Right atrium auricular region (tissue), 2 donors: ENCODE data around the gene KLHL20. TPM values are rescaled to one million over a fixed set of nuclear protein-coding genes. Genes with fewer than 3 reads are reported as not detected.
"Not testable (repeated sequence)": the region's sequence is repeated elsewhere in the genome, so short reads cannot be mapped to it uniquely, and the experiment has no call there.

ENCODE experiments used
- DNase-seq: peaks from one replicate; pipeline ENCODE4 v3.0.0-alpha.2; 2019; ENCODE audit warnings: low spot score
- H3K27ac ChIP-seq, 2 donors: fragments of 200-600 bp; sonication (generic); 1 replicate in 1 of 2; 2 replicates in 1 of 2; pipeline ENCODE4 v1.5.1; 2016 to 2019
- H3K27me3 ChIP-seq, 2 donors: fragments of 200-600 bp; sonication (generic); one replicate each; pipeline versions ENCODE4 v1.5.1 to v1.6.0; 2017 to 2019
- H3K36me3 ChIP-seq: fragments of 200-600 bp; sonication (generic); one replicate; pipeline ENCODE4 v1.5.1; 2016
- H3K4me1 ChIP-seq, 2 donors: fragments of 200-600 bp; sonication (generic); one replicate each; pipeline versions ENCODE4 v1.5.1 to v1.6.0; 2017 to 2019
- H3K4me3 ChIP-seq, 2 donors: fragments of 200-600 bp; sonication (generic); 1 replicate in 1 of 2; 2 replicates in 1 of 2; pipeline ENCODE4 v1.5.1; 2017 to 2019; ENCODE audit warnings: mild to moderate bottlenecking in 1 of 2, moderate library complexity in 1 of 2
- H3K9me3 ChIP-seq, 2 donors: fragments of 200-600 bp; sonication (generic); one replicate each; pipeline ENCODE4 v1.5.1; 2019
- total RNA-seq, 2 donors: library from RNA; depleted of rRNA; stranded (reverse); fragments of >200 nt; gene quantifications; one replicate each; pipeline ENCODE4 v1.1.0, GENCODE V29; 2016
- TF ChIP-seq, protein P1 (sequence below), 2 donors: fragments of 200-600 bp; sonication (generic); IDR thresholded peaks; one replicate each; pipeline ENCODE4 v1.5.1; 2019; ENCODE audit warnings: antibody characterized with exemption in 2 of 2

The KLHL20 gene
- total RNA-seq, 2 donors from 2014 or later = 20.9 to 24.6 TPM

DNA sequence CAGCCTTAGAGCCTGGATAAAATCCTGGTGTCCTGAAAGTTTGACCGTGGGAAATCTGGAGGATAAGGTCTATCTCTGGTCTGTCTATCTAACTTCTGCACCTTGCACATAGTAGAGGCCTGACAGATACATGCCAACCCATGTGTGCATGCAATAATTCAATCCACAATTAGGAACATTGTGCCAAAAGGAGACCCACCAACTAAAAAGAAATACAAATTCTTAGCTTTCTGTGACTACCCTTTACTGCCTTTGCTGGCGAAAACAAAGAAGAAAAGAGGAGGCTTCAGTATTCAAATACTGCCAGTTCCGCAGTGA, 381 bp upstream of the KLHL20 start:
- DNase-seq = no peak
- H3K4me3 ChIP-seq = peak overlapping the region; percentile 86 to 89
- H3K9me3 ChIP-seq = no peaks in the 10 kb centered on the region
- H3K4me1 ChIP-seq = peaks cover 0 to 24% of the 10 kb centered on the region in 2 donors
- peaks cover 4% of the 10 kb centered on the region for H3K36me3 ChIP-seq
- peak overlapping the region; percentile 93 to 94 for H3K27ac ChIP-seq
- TF ChIP-seq, protein P1, sequence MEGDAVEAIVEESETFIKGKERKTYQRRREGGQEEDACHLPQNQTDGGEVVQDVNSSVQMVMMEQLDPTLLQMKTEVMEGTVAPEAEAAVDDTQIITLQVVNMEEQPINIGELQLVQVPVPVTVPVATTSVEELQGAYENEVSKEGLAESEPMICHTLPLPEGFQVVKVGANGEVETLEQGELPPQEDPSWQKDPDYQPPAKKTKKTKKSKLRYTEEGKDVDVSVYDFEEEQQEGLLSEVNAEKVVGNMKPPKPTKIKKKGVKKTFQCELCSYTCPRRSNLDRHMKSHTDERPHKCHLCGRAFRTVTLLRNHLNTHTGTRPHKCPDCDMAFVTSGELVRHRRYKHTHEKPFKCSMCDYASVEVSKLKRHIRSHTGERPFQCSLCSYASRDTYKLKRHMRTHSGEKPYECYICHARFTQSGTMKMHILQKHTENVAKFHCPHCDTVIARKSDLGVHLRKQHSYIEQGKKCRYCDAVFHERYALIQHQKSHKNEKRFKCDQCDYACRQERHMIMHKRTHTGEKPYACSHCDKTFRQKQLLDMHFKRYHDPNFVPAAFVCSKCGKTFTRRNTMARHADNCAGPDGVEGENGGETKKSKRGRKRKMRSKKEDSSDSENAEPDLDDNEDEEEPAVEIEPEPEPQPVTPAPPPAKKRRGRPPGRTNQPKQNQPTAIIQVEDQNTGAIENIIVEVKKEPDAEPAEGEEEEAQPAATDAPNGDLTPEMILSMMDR (IDR thresholded peaks at IDR 0.05) = no peak
- no peaks in the 10 kb centered on the region for H3K27me3 ChIP-seq

DNA sequence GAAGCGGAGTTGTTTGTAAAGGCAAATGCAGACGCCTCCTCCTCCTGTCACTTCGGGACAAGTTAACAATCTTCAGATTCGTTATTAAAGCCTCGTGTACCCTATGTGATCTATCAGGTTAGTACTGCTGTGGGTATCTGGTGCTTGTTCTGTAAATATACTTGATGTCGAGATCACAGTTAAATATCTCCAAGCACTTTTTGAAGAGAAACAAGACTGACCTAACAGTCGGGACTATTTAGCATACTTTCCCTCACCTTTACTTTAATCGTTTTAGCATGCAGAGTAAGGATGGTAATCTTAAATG, 710 bp downstream of the KLHL20 start:
- TF ChIP-seq, protein P1 (IDR thresholded peaks at IDR 0.05) = no peak
- H3K4me3 ChIP-seq = peak overlapping the region; percentile 86 to 89
- no peaks in the 10 kb centered on the region for H3K9me3 ChIP-seq

DNA sequence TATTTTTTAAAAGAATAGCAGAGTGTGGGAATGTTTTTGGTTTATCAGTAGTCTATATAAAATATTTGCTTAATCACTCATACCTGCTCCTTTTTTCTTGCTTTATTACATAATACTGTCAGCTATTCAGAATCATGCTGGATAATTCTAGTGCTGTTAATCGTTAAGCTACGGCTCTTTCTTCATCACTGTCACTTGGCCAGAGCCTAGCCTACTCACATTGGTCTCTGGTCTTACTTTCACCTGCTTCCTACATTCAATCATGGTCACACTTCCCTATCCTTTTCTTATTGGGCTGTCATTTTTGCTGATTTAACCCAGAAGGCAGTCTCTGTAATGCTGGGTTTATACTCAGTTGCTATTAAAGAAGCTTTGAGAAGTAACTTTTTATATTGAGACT, 2.5 kb downstream of the KLHL20 start:
- Histone ChIP-seq H3K9me3 (no peaks in the 10 kb centered on the region), H3K27me3 (no peaks in the 10 kb centered on the region), H3K4me3 (no peak overlapping the region), H3K36me3 (peaks cover 4% of the 10 kb centered on the region), H3K4me1 (peaks cover 0 to 24% of the 10 kb centered on the region in 2 donors), H3K27ac (no peak overlapping the region)
- no peak for DNase-seq
- TF ChIP-seq, protein P1 (IDR thresholded peaks at IDR 0.05) = no peak

More for the DNA sequence above, 710 bp downstream of the KLHL20 start:
- Histone ChIP-seq H3K36me3 (peaks cover 4% of the 10 kb centered on the region), H3K4me1 (peaks cover 0 to 24% of the 10 kb centered on the region in 2 donors), H3K27ac (peak overlapping the region; percentile 93 to 94), H3K27me3 (no peaks in the 10 kb centered on the region)
- DNase-seq = no peak

DNA sequence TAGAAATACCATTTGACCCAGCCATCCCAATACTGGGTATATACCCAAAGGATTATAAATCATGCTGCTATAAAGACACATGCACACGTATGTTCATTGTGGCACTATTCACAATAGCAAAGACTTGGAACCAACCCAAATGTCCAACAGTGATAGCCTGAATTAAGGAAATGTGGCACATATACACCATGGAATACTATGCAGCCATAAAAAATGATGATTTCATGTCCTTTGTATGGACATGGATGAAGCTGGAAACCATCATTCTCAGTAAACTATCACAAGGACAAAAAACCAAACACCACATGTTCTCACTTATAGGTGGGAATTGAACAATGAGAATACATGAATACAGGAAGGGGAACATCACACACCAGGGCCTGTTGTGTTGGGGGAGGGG, 16.6 kb downstream of the KLHL20 start:
- H3K36me3 ChIP-seq = peaks cover 17% of the 10 kb centered on the region
- H3K27ac ChIP-seq, DNase-seq, H3K9me3 ChIP-seq, H3K4me1 ChIP-seq, H3K27me3 ChIP-seq, H3K4me3 ChIP-seq: not testable (repeated sequence)

DNA sequence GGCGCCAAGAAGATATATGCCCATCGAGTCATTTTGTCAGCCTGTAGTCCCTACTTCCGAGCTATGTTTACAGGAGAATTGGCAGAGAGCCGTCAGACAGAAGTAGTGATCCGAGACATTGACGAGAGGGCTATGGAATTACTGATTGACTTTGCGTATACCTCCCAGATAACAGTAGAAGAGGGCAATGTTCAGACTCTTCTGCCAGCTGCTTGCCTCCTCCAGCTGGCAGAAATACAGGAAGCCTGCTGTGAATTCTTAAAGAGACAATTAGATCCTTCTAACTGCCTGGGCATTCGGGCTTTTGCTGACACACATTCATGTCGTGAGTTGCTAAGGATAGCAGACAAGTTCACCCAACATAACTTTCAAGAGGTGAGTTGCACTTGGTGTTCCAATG, 19.1 kb downstream of the KLHL20 start:
- H3K27ac ChIP-seq = no peak overlapping the region
- TF ChIP-seq, protein P1 (IDR thresholded peaks at IDR 0.05) = no peak
- H3K9me3 ChIP-seq = no peaks in the 10 kb centered on the region
- H3K27me3 ChIP-seq = no peaks in the 10 kb centered on the region
- H3K36me3 ChIP-seq = peaks cover 8% of the 10 kb centered on the region
- no peak for DNase-seq
- no peaks in the 10 kb centered on the region for H3K4me1 ChIP-seq
- no peak overlapping the region for H3K4me3 ChIP-seq

DNA sequence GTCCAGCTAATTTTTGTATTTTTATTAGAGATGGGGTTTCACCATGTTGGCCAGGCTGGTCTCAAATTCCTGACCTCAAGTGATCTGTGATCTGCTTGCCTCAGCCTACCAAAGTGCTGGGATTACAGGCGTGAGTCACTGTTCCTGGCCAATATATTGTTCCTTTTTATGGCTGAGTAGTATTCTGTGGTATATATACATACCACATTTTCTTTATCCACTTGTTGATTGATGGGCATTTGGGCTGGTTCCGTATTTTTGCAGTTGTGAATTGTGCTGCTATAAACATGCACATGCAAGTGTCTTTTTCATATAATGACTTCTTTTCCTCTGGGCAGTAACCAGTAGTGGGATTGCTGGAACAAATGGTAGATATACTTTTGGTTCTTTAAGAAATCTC, 21.3 kb downstream of the KLHL20 start:
- H3K9me3 ChIP-seq, DNase-seq, H3K4me1 ChIP-seq, H3K27ac ChIP-seq, H3K36me3 ChIP-seq, H3K27me3 ChIP-seq, H3K4me3 ChIP-seq: not testable (repeated sequence)

DNA sequence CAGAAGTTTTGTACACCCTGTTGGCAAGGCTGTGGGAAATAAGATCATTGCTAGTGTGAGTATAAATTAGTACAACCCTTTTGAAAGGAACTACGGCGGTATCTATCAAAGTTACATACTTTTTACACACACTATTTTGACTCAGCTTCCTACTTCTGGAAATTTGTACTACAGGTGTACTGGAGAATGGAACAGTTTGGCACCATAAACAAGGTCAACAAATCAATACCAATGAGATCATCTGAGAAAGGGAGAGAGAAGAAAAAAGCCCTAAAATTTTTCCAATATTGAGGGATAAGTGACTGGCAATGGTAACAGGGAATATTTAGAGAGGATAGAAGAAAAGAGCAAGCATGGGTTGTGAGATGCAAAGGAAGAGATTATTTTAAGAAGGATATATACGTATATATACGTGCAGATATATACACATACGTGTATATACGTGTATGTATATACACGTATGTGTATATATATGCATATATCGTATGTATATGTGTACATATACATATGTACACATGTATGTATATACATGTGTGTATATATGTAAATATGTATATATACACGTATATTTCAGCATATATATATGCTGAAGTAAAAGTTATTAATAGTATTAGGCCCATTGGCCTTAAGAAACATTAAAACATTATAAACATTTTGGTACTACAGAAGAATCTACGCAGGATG, 27.6 kb downstream of the KLHL20 start:
- no peaks in the 10 kb centered on the region for H3K36me3 ChIP-seq
- TF ChIP-seq, protein P1 (IDR thresholded peaks at IDR 0.05) = no peak
- H3K4me1 ChIP-seq = no peaks in the 10 kb centered on the region
- no peak overlapping the region for H3K27ac ChIP-seq
- H3K27me3 ChIP-seq = no peaks in the 10 kb centered on the region
- no peak for DNase-seq
- no peak overlapping the region for H3K4me3 ChIP-seq
- no peaks in the 10 kb centered on the region for H3K9me3 ChIP-seq
